NB4 (cell line): ENCODE results near the gene C14orf93.

ENCODE experiments used
- MYC ChIP-seq: IDR thresholded peaks from 2 replicates; pipeline ENCODE4 v1.6.1; 2011; ENCODE audit warnings: low read depth, low read length
- POLR2A ChIP-seq: IDR thresholded peaks from 2 replicates; pipeline ENCODE4 v1.6.1; 2011; ENCODE audit warnings: mild to moderate bottlenecking; ENCODE audit not compliant: insufficient read length; ENCODE audit errors: extremely low read depth
- TF ChIP-seq, protein P1 (sequence below): IDR thresholded peaks from one replicate; pipeline ENCODE4 v1.5.1; 2012; ENCODE audit warnings: low read depth, low read length
- TF ChIP-seq, protein P2 (sequence below): IDR thresholded peaks from 2 replicates; pipeline ENCODE4 v1.6.1; 2011; ENCODE audit warnings: low read depth, low read length

DNA sequence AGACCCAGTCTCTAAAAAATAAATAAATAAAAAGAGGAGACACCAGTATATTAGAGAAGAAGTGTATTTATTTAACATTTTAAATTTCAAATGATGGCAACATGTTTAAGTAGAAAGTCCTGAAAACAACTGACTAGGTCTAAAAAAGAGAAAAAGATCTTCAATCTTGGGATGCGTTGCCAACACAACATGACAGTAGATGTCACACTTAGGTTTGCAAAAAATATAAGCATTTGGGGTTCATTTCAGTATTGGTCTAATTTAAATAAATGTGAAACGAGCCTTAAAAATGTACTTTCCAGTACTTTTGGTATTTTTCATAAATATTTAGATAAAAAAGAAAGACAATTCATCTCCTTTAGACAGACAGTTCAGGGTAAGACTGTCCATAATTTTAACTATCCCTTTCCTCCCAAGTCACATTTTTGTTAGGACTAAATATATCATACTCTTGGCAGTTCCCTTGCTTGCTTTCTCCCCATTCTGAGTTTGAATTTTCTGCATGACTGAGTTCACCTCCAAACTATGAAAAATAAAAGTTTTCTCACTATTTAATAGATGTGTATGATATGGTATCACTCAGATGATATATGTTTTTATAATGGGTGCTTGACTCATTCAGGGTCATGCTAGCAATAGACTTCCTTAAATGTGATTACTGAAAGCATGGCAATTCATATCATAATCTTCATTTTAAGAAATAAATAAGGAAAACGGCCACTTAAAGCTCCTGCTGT is 4.3 kb downstream of the C14orf93 start:
- TF ChIP-seq, protein P1, sequence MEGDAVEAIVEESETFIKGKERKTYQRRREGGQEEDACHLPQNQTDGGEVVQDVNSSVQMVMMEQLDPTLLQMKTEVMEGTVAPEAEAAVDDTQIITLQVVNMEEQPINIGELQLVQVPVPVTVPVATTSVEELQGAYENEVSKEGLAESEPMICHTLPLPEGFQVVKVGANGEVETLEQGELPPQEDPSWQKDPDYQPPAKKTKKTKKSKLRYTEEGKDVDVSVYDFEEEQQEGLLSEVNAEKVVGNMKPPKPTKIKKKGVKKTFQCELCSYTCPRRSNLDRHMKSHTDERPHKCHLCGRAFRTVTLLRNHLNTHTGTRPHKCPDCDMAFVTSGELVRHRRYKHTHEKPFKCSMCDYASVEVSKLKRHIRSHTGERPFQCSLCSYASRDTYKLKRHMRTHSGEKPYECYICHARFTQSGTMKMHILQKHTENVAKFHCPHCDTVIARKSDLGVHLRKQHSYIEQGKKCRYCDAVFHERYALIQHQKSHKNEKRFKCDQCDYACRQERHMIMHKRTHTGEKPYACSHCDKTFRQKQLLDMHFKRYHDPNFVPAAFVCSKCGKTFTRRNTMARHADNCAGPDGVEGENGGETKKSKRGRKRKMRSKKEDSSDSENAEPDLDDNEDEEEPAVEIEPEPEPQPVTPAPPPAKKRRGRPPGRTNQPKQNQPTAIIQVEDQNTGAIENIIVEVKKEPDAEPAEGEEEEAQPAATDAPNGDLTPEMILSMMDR = no peak
- TF ChIP-seq POLR2A (no peak), MYC (no peak)
- TF ChIP-seq, protein P2, sequence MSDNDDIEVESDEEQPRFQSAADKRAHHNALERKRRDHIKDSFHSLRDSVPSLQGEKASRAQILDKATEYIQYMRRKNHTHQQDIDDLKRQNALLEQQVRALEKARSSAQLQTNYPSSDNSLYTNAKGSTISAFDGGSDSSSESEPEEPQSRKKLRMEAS = no peak
